C4-2B (cell line): ENCODE measurements around the gene KLK6.
A peak's percentile ranks its signal among the peaks of the same experiment; 100 is the strongest.

Experiments
- H3K27ac ChIP-seq: fragments of 450-650 bp; 2 replicates; pipeline ENCODE4 v1.5.1; 2017
- ZFX ChIP-seq: fragments of 450-650 bp; IDR thresholded peaks from 2 replicates; pipeline ENCODE4 v1.6.1; 2017
- TF ChIP-seq, protein P1 (sequence below): fragments of 450-650 bp; conservative IDR thresholded peaks from 2 replicates; pipeline ENCODE4 v1.5.1; 2017; ENCODE audit warnings: mild to moderate bottlenecking

The KLK6 gene

DNA sequence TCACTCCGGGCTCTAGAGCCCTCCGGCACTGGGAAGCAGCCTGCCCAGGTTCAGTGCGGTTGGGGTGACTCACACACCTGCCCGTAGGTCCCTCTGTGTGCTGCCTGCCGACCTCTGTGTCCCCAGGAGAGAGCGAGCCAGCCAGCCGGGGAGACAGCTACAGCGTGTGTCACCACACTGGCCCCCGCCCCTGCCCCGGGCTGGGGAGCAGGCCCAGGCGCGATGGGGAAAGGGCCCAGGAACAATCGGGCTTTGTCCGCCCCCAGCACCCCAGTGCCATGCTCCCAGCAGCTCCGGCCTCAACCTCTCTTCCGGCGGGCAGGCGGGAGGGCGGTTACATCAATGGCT lies at the start of gene KLK6:
KLK6 (minus strand) TSS at position 179 of the 348 bp plus-strand sequence. CDS start 1,487 bp downstream, outside the sequence.
- no peak for TF ChIP-seq ZFX
- TF ChIP-seq, protein P1, sequence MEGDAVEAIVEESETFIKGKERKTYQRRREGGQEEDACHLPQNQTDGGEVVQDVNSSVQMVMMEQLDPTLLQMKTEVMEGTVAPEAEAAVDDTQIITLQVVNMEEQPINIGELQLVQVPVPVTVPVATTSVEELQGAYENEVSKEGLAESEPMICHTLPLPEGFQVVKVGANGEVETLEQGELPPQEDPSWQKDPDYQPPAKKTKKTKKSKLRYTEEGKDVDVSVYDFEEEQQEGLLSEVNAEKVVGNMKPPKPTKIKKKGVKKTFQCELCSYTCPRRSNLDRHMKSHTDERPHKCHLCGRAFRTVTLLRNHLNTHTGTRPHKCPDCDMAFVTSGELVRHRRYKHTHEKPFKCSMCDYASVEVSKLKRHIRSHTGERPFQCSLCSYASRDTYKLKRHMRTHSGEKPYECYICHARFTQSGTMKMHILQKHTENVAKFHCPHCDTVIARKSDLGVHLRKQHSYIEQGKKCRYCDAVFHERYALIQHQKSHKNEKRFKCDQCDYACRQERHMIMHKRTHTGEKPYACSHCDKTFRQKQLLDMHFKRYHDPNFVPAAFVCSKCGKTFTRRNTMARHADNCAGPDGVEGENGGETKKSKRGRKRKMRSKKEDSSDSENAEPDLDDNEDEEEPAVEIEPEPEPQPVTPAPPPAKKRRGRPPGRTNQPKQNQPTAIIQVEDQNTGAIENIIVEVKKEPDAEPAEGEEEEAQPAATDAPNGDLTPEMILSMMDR, result no peak
- no peak within 1 kb of the TSS for H3K27ac ChIP-seq

DNA sequence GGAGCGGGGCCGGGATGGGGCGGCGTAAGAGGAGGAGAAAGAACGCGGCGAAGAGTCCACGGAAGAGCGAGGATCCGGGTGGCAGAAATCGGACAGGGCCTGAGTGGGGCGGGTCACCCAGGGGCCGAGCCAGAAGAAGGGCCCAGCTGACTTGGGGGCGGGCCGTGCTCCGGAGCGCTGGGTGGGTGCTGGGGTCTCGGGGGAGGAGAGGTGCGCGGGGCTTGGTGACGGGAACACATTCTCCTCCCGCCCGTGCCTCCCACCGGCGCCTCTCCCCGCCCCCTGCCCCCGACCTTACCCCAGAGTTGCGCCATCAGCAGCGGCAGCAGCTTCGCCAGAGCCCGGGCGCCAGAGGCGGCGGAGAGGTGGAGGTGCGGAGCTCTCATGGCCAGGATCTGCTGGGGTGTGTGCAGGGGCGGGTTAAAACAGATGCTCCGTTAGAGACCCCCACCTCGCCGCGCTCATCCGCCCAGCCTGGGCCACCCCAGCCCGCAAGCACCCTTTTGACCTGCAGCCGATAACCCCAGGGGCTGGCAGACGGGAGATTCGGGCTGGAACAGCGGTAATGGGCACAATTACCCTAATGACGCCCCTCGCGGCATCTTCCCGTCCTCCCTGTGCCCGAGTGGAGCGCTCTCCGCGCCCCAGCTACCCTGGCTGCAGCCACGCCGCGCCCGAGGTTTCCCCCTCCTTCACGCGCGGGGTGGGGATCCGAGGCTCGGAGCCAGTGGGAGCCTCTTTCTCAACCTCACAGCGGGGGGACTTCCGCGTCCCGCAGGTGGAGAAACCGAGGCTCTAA lies 49.6 kb upstream of the KLK6 start:
- H3K27ac ChIP-seq, result no peak overlapping the region
- TF ChIP-seq ZFX, result no peak
- TF ChIP-seq, protein P1, result no peak

DNA sequence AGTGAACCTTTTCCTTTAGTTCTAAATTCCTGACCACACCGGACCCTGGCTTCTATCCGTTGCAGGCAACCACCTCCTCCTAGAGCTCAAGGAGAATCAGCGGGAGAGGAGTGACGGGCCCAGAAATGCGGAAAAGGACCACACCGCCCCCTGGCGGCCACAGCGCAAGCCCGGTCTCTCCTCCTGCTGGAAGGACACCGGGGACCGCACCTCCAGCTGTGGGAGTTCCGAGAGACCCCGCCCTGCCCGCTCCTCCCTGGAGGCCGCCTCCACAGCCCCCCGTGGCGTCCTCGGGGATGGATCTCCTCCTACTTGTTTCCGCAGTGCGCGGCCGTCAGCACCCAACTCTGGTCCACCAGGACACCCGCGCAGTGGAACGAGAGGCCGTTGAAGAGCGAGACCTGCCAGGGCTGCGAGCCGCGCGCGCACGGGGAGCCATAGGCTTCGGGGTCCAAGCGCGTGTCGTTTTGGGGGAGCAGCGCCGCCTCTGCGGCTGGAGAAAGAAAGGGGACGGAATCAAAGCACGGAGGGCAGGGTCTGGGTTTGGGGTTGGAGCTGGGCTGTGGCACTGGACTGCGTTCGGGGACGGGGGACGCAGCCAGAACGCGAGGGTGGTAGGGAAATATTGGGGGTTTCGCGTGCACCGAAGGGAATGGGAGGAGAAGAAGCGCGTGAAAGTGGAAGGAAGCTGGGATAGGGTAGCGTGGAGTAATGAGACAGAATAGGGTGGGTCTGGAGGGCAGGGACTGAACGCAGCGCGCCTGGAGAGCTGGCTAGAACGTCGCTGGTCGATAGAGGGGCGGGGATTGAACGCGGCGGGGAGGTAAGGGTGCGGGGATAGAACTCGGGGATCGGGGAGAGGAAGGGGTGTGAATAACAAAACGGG lies 47.6 kb upstream of the KLK6 start:
- H3K27ac ChIP-seq, result no peak overlapping the region
- TF ChIP-seq, protein P1, result peak; percentile 96
- no peak for TF ChIP-seq ZFX

DNA sequence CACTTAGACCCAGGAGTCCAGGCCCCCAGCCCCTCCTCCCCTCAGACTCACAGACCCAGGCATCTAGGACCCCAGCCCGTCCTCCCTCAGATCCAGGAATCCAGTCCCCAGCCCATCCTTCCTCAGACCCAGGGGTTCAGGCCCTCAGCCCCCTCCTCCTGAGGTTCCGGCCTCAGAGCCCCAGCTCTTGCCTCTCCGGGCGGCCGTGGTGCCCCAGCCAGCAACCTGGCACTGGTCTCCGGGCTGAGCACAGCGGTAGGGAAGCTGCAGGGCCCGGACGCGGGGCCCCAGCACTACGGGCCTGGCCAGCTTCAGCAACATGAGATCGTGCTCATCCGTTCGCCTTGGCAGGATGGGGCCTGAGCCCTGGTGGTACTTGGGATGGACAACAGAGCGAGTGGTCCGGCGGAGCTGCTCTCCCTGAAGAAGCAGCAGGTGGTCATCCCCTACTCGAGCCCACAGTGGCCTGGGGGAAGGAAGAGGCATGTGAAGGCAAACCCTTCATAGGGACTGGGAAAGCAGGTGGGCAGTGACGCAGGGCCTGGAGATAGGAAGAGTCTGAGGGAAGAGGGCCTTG lies 46.4 kb upstream of the KLK6 start:
- no peak overlapping the region for H3K27ac ChIP-seq
- TF ChIP-seq, protein P1, result no peak
- TF ChIP-seq ZFX, result no peak

DNA sequence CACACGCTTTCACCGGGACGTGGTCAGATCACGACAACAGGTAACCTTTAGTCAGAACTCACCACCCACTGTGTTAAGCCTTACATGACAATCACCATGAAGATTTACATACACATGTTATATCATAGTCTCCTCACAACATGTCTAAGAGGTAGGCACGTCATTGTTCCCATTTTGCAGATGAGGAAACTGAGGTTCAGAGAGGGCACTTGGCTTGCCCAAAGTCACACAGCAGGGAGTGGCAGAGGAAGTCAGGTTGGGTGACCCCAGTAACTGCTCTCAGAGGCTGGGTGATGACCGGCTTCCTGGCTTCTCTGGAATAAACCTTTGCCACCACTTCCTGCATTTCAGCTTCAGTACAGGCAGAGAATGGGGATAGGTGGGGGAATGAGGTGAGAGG lies 44.9 kb upstream of the KLK6 start:
- TF ChIP-seq, protein P1, result no peak
- no peak for TF ChIP-seq ZFX
- no peak overlapping the region for H3K27ac ChIP-seq

DNA sequence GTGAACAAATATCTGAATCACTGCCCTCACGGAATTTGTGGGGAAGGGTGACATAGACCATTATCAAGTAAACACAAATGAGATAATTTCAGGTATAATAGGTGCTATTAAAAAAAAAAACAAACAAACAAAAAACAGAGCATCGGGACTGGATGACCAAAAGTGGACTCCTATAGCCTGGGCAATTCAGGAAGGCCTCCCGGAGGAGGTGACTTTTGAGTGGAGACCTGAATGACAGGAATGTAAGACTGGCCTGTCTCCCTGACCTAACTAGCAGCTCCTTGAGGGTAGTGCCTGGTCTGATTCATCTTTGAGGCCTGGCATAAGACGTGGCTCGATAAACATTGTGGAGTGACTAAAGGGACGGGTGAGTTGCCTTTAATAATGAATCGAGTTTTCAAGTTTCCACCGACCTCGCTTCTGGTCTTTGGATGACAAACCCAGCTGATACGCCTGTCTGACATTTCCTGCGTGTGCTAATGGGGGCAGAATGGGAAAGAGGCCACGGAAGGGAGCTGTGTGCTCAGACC lies 43.3 kb upstream of the KLK6 start:
- H3K27ac ChIP-seq, result no peak overlapping the region
- TF ChIP-seq, protein P1, result no peak
- TF ChIP-seq ZFX, result no peak
